NT2/D1 (cell line): ENCODE data around the gene SRSF5.

Source experiments
- YY1 ChIP-seq: IDR thresholded peaks from 2 replicates; pipeline ENCODE4 v1.6.1; 2011; ENCODE audit not compliant: insufficient read length, insufficient read depth
- ZNF274 ChIP-seq: IDR thresholded peaks from 2 replicates; pipeline ENCODE4 v1.6.1; 2011; ENCODE audit warnings: mild to moderate bottlenecking, low read depth, low read length

DNA sequence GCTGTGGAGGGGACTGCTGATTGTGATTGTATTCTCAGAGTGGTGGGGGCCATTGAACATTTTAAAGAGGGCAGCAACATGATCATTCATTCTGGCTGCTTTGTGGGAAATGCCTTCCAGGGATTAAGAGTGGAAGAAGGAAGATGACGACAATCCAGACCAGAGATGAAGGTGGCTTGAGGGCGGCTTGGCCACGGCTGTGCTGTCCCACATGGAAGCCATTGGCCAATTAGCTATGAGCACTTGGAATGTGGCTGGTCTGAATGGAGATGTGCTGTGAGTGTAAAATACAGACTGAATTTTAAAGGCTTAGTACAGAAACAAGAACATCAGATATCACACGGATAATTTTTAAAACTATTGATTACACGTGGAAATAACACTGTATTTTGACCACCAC is 49.3 kb downstream of the SRSF5 start:
- no peak for TF ChIP-seq YY1
- no peak for TF ChIP-seq ZNF274
